ENCODE results near the gene ZFYVE9.

Gene ZFYVE9

DNA sequence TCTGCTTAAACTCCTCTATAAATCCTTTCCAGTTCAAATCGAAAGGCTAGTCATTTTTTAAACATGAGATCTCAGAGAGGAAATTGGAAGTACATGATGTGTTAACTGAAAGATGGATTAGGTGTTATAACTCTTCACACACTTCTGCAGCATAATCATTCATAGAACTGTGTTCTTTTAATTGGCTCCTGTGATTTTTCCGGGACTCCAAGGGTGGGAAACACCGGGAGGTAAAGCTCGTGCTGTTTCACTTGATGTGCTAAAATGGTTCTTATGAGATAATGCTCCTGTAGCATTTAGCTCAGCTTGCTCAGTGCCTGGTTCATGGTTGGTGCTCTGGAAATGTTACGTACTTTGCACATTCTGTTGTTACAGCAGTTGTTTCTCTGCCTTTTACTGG is 183.9 kb downstream of the ZFYVE9 start:
- H3K9me3 ChIP-seq (ENCODE audit: severe bottlenecking) = no peaks in the 10 kb centered on the region
- ATAC-seq (ENCODE audit: low read depth) (no peak), DNase-seq (ENCODE audit: low spot score) (no peak)
- H3K27me3 ChIP-seq (ENCODE audit: insufficient read depth, poor library complexity, severe bottlenecking) = no peaks in the 10 kb centered on the region
- no peaks in the 10 kb centered on the region for H3K36me3 ChIP-seq (ENCODE audit: low read depth)
- no peak overlapping the region for H3K27ac ChIP-seq (ENCODE audit: poor library complexity, severe bottlenecking)
- TF ChIP-seq, protein P1, sequence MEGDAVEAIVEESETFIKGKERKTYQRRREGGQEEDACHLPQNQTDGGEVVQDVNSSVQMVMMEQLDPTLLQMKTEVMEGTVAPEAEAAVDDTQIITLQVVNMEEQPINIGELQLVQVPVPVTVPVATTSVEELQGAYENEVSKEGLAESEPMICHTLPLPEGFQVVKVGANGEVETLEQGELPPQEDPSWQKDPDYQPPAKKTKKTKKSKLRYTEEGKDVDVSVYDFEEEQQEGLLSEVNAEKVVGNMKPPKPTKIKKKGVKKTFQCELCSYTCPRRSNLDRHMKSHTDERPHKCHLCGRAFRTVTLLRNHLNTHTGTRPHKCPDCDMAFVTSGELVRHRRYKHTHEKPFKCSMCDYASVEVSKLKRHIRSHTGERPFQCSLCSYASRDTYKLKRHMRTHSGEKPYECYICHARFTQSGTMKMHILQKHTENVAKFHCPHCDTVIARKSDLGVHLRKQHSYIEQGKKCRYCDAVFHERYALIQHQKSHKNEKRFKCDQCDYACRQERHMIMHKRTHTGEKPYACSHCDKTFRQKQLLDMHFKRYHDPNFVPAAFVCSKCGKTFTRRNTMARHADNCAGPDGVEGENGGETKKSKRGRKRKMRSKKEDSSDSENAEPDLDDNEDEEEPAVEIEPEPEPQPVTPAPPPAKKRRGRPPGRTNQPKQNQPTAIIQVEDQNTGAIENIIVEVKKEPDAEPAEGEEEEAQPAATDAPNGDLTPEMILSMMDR (IDR thresholded peaks at IDR 0.05; ENCODE audit: poor library complexity, severe bottlenecking) = no peak
- H3K4me1 ChIP-seq (ENCODE audit: insufficient read depth, poor library complexity, severe bottlenecking) = no peaks in the 10 kb centered on the region
- no peak overlapping the region for H3K4me3 ChIP-seq (ENCODE audit: severe bottlenecking)

DNA sequence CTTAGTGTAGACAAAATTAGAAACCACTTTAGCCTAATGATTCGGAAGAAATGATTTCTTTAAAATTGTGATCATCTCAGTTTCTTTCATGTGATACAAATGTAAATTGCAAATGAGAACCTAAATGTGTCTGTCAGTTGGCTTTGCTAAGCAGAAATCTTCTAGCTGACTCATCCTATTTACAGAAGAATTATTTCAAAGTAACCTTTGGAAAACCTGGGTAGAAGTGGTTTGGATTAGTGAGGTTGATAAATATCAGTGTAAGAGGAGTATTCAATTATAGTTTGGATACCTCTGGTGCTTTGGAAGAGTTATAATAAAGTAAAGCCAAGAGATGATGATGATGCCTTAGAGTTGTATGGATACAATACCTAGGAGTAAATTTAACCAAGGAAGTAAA is 186.7 kb downstream of the ZFYVE9 start:
- Histone ChIP-seq H3K9me3 (ENCODE audit: severe bottlenecking) (no peaks in the 10 kb centered on the region), H3K4me1 (ENCODE audit: insufficient read depth, poor library complexity, severe bottlenecking) (no peaks in the 10 kb centered on the region), H3K4me3 (ENCODE audit: severe bottlenecking) (no peak overlapping the region), H3K27me3 (ENCODE audit: insufficient read depth, poor library complexity, severe bottlenecking) (no peaks in the 10 kb centered on the region), H3K36me3 (ENCODE audit: low read depth) (no peaks in the 10 kb centered on the region), H3K27ac (ENCODE audit: poor library complexity, severe bottlenecking) (no peak overlapping the region)
- ATAC-seq (ENCODE audit: low read depth) = no peak
- TF ChIP-seq, protein P1 (IDR thresholded peaks at IDR 0.05; ENCODE audit: poor library complexity, severe bottlenecking) = no peak
- DNase-seq (ENCODE audit: low spot score) = no peak

DNA sequence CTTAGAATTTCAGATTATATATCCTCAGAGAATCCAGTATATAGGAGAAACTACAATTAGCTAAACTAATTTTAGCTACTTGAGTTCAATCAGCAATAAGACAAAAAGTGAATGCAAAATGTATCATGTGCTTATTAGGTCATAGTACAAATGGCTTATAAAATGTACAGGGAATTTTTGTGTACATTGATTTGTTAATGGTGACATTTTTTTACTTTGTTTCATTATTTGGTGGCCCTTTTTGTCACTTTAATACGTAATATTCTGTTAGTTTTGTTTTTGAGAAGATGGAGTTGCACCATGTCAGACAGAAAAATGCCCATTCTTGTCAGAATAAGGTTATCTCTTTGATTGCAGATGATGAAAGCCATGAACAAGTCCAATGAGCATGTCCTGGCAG is 190.5 kb downstream of the ZFYVE9 start:
- H3K27me3 ChIP-seq (ENCODE audit: insufficient read depth, poor library complexity, severe bottlenecking) = no peaks in the 10 kb centered on the region
- H3K9me3 ChIP-seq (ENCODE audit: severe bottlenecking) = no peaks in the 10 kb centered on the region
- no peak for ATAC-seq (ENCODE audit: low read depth)
- H3K4me3 ChIP-seq (ENCODE audit: severe bottlenecking) = no peak overlapping the region
- no peaks in the 10 kb centered on the region for H3K4me1 ChIP-seq (ENCODE audit: insufficient read depth, poor library complexity, severe bottlenecking)
- no peak overlapping the region for H3K27ac ChIP-seq (ENCODE audit: poor library complexity, severe bottlenecking)
- H3K36me3 ChIP-seq (ENCODE audit: low read depth) = peaks cover 9% of the 10 kb centered on the region; the same call in 1 of the 2 replicates
- DNase-seq (ENCODE audit: low spot score) = no peak
- TF ChIP-seq, protein P1 (IDR thresholded peaks at IDR 0.05; ENCODE audit: poor library complexity, severe bottlenecking) = no peak

DNA sequence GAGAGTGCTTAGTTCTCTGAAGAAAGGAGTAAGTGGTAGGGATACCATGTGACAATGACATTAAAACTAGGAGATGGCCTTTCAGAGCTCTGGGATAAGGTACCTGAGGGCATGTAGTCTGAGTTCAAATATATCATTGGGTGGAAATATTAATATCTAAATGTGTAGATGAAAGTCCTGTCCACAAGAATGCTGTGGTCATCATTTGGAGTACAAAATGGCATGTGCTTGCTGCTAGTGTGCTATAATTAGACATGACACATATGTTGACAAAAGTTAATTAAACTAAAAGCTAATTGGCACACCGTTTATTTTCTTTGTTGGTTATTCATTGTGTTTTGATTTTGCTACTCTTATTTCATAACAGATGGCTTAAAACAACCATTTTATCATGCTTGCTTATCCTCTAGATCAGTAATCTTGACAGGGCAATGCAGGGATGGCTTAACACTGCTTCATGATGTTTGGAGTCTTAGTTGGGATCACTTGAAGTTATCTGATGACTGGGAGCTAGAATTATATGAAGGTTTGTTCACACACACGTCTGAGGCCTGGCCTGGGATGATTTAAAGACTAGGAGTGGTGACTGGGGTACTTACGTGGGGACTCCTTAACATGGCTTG is 193.1 kb downstream of the ZFYVE9 start:
- Histone ChIP-seq H3K4me3 (ENCODE audit: severe bottlenecking) (no peak overlapping the region), H3K9me3 (ENCODE audit: severe bottlenecking) (no peaks in the 10 kb centered on the region), H3K27me3 (ENCODE audit: insufficient read depth, poor library complexity, severe bottlenecking) (no peaks in the 10 kb centered on the region), H3K36me3 (ENCODE audit: low read depth) (peaks cover 9% of the 10 kb centered on the region; the same call in 1 of the 2 replicates), H3K4me1 (ENCODE audit: insufficient read depth, poor library complexity, severe bottlenecking) (no peaks in the 10 kb centered on the region), H3K27ac (ENCODE audit: poor library complexity, severe bottlenecking) (no peak overlapping the region)
- DNase-seq (ENCODE audit: low spot score) = no peak
- no peak for ATAC-seq (ENCODE audit: low read depth)
- TF ChIP-seq, protein P1 (IDR thresholded peaks at IDR 0.05; ENCODE audit: poor library complexity, severe bottlenecking) = no peak

DNA sequence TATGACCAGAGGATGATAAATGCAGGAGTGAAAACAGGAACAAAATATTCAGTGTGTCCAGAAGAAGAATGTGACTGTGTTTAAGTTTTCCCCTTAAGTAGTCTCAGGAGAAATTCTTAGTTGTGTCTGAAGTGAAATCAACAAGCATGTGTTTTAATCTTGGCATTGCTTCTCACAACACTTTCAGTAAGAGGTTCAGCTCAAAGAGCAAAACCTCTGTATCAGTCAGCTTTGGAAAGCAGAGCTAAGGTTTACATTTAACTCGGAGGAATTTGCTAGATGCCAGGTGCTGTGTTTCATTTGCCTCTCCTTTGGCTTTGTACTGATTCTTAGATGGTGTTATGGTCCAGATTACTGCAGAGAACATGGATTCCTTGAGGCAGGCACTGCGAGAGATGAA is 195.6 kb downstream of the ZFYVE9 start:
- no peaks in the 10 kb centered on the region for H3K27me3 ChIP-seq (ENCODE audit: insufficient read depth, poor library complexity, severe bottlenecking)
- TF ChIP-seq, protein P1 (IDR thresholded peaks at IDR 0.05; ENCODE audit: poor library complexity, severe bottlenecking) = no peak
- ATAC-seq (ENCODE audit: low read depth) = no peak
- peaks cover 9% of the 10 kb centered on the region; the same call in 1 of the 2 replicates for H3K36me3 ChIP-seq (ENCODE audit: low read depth)
- no peaks in the 10 kb centered on the region for H3K9me3 ChIP-seq (ENCODE audit: severe bottlenecking)
- no peak overlapping the region for H3K27ac ChIP-seq (ENCODE audit: poor library complexity, severe bottlenecking)
- DNase-seq (ENCODE audit: low spot score) = no peak
- H3K4me1 ChIP-seq (ENCODE audit: insufficient read depth, poor library complexity, severe bottlenecking) = no peaks in the 10 kb centered on the region
- no peak overlapping the region for H3K4me3 ChIP-seq (ENCODE audit: severe bottlenecking)

Data from RWPE2 (cell line).